HG03097 (cell line): ENCODE measurements around the gene HSD11B1L.
"Not testable (repeated sequence)": the region's sequence is repeated elsewhere in the genome, so short reads cannot be mapped to it uniquely, and the experiment has no call there.

Source experiments
- ATAC-seq: cut with Tn5 transposase; IDR thresholded peaks from one replicate; pipeline ENCODE4 v1.9.1; 2021; ENCODE audit not compliant: unreplicated experiment, low FRiP score

HSD11B1L gene

GRCh38 chr19:5697890-5698634 is 17.2 kb downstream of the HSD11B1L start:
- ATAC-seq, result no peak

- ATAC-seq, result no peak
Observed at GRCh38 chr19:5698635-5699422, 18.0 kb downstream of the HSD11B1L start.

- ATAC-seq, result no peak
Observed at GRCh38 chr19:5700455-5701092, 19.7 kb downstream of the HSD11B1L start.

- ATAC-seq, result not testable (repeated sequence)
Observed at GRCh38 chr19:5702053-5702410, 21.2 kb downstream of the HSD11B1L start.

GRCh38 chr19:5703819-5704818 is 23.3 kb downstream of the HSD11B1L start:
- no peak for ATAC-seq

GRCh38 chr19:5705552-5705951 is 24.7 kb downstream of the HSD11B1L start:
- ATAC-seq, result no peak

- ATAC-seq, result no peak
Observed at GRCh38 chr19:5706876-5707573, 26.2 kb downstream of the HSD11B1L start.

- no peak for ATAC-seq
Observed at GRCh38 chr19:5707576-5708575, 27.0 kb downstream of the HSD11B1L start.

GRCh38 chr19:5711025-5711424 is 30.2 kb downstream of the HSD11B1L start:
- ATAC-seq, result no peak

- no peak for ATAC-seq
Observed at GRCh38 chr19:5711713-5712161, 30.9 kb downstream of the HSD11B1L start.

- ATAC-seq, result no peak
Observed at GRCh38 chr19:5713228-5713627, 32.4 kb downstream of the HSD11B1L start.

GRCh38 chr19:5714816-5715215 is 34.0 kb downstream of the HSD11B1L start:
- no peak for ATAC-seq

GRCh38 chr19:5717215-5717935 is 36.5 kb downstream of the HSD11B1L start:
- ATAC-seq, result no peak

GRCh38 chr19:5718037-5718578 is 37.3 kb downstream of the HSD11B1L start:
- ATAC-seq, result no peak

- no peak for ATAC-seq
Observed at GRCh38 chr19:5718579-5719273, 37.9 kb downstream of the HSD11B1L start.

- peak; percentile 0 for ATAC-seq
Observed at GRCh38 chr19:5719274-5719960, 38.6 kb downstream of the HSD11B1L start.
